ENCODE measurements around the gene WDR89. TPM values are rescaled to one million over a fixed set of nuclear protein-coding genes. Genes with fewer than 3 reads are reported as not detected.

The WDR89 gene
- total and polyA plus RNA-seq, 7 experiments from 2014 or later = 12.6 to 44.1 (median 24.0) TPM

DNA sequence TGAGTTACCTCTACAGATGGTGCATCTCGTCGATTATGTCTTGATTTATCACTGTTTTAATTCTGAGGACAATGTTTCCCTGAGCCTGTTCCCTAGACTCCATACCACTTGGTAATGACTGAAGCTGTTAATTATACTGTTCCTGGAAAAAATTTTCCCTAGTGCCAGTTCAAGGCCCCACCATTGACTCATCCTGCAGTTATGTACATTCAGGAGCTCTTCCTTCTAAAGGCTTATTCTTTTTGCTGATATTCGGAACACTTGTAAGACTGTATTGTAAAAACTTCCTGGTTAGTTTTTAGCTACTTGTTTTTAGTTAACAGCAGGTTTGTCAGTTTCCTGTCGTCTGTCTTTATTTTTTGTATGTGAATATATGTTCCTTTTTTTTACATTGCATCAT lies 68.1 kb downstream of the WDR89 start:
- H3K27ac ChIP-seq (ENCODE audit: low read depth, low read length) = no peak overlapping the region
- DNase-seq (no peak), ATAC-seq (no peak)
- Mint-ChIP-seq H3K4me1 (no peaks in the 10 kb centered on the region), H3K4me3 (no peak overlapping the region), H3K27me3 (peaks cover 0 to 11% (median 4%) of the 10 kb centered on the region in 5 donors), H3K9me3 (peaks cover 0 to 2% (median 0%) of the 10 kb centered on the region in 11 donors), H3K36me3 (peaks cover 0 to 5% (median 0%) of the 10 kb centered on the region in 5 donors), H3K27ac (no peak overlapping the region)
- intact Hi-C loops (cut with micrococcal nuclease) = no loop called here
- no peaks in the 10 kb centered on the region for H3K27me3 ChIP-seq (ENCODE audit: control insufficient read depth in 2 of 2, insufficient read depth in 2 of 2, low read length in 2 of 2)
- H3K9me3 ChIP-seq (ENCODE audit: control insufficient read depth in 2 of 3, low read length in 3 of 3) = no peaks in the 10 kb centered on the region
- H3K4me1 ChIP-seq (ENCODE audit: control insufficient read depth in 2 of 2, insufficient read depth in 2 of 2, low read length in 2 of 2) = no peaks in the 10 kb centered on the region
- no peaks in the 10 kb centered on the region for H3K36me3 ChIP-seq (ENCODE audit: control insufficient read depth in 2 of 3, insufficient read depth in 3 of 3, low read length in 3 of 3)
- ChIA-PET POLR2A (no interaction called here), CTCF (no interaction called here)
- no peak overlapping the region for H3K4me3 ChIP-seq (ENCODE audit: low read length)

- H3K36me3 Mint-ChIP-seq = no peaks in the 10 kb centered on the region
- ATAC-seq = no peak
- no peak overlapping the region for H3K27ac ChIP-seq (ENCODE audit: low read depth, low read length)
- H3K4me1 Mint-ChIP-seq = peaks cover 0 to 4% (median 0%) of the 10 kb centered on the region in 7 donors
- no peak overlapping the region for H3K4me3 Mint-ChIP-seq
- H3K9me3 Mint-ChIP-seq = no peaks in the 10 kb centered on the region
- POLR2A ChIA-PET = no interaction called here
- intact Hi-C loops (cut with micrococcal nuclease) = no loop called here
- no peaks in the 10 kb centered on the region for H3K36me3 ChIP-seq (ENCODE audit: control insufficient read depth in 2 of 3, insufficient read depth in 3 of 3, low read length in 3 of 3)
- H3K4me3 ChIP-seq (ENCODE audit: low read length) = no peak overlapping the region
- H3K27ac Mint-ChIP-seq = no peak overlapping the region
- no peaks in the 10 kb centered on the region for H3K4me1 ChIP-seq (ENCODE audit: control insufficient read depth in 2 of 2, insufficient read depth in 2 of 2, low read length in 2 of 2)
- DNase-seq = no peak
- H3K27me3 Mint-ChIP-seq = peaks cover 0 to 15% (median 6%) of the 10 kb centered on the region in 5 donors
- CTCF ChIA-PET = interaction anchor here (0.9 kb wide), 1 partner anchor 161 kb away, joined by 4 read pairs; no protein-coding TSS in a partner anchor
- H3K9me3 ChIP-seq (ENCODE audit: control insufficient read depth in 2 of 3, low read length in 3 of 3) = no peaks in the 10 kb centered on the region
- H3K27me3 ChIP-seq (ENCODE audit: control insufficient read depth in 2 of 2, insufficient read depth in 2 of 2, low read length in 2 of 2) = no peaks in the 10 kb centered on the region
These were observed 76.2 kb downstream of the WDR89 start for GRCh38 chr14:63565448-63565847.

DNA sequence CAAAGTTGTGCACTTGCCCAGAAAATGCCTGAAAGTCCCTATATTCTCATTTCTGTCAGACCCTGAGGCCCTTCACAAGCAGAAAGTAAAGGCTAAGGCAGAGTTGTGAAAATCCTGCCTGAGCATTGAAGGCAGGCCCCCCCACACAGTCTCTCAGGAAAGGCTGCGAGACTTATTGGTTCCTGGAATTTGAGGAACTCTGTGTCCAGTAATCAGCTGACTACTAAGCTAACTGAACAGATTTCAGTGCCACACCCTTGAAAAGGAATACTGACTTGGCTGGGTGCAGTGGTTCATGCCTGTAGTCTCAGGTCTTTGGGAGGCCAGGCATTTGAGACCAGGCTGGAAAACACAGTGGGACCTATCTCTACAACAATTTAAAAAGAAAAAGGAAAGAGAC lies 77.4 kb downstream of the WDR89 start:
- no peaks in the 10 kb centered on the region for H3K36me3 ChIP-seq (ENCODE audit: control insufficient read depth in 2 of 3, insufficient read depth in 3 of 3, low read length in 3 of 3)
- Mint-ChIP-seq H3K4me3 (no peak overlapping the region), H3K36me3 (no peaks in the 10 kb centered on the region), H3K9me3 (peaks cover 0 to 1% (median 0%) of the 10 kb centered on the region in 11 donors), H3K4me1 (peaks cover 0 to 4% (median 0%) of the 10 kb centered on the region in 7 donors), H3K27ac (no peak overlapping the region), H3K27me3 (peaks cover 0 to 18% (median 6%) of the 10 kb centered on the region in 5 donors)
- intact Hi-C loops (cut with micrococcal nuclease) = no loop called here
- no peaks in the 10 kb centered on the region for H3K27me3 ChIP-seq (ENCODE audit: control insufficient read depth in 2 of 2, insufficient read depth in 2 of 2, low read length in 2 of 2)
- POLR2A ChIA-PET = no interaction called here
- ATAC-seq (no peak), DNase-seq (no peak)
- CTCF ChIA-PET = no interaction called here
- H3K27ac ChIP-seq (ENCODE audit: low read depth, low read length) = no peak overlapping the region
- H3K9me3 ChIP-seq (ENCODE audit: control insufficient read depth in 2 of 3, low read length in 3 of 3) = no peaks in the 10 kb centered on the region
- no peak overlapping the region for H3K4me3 ChIP-seq (ENCODE audit: low read length)
- H3K4me1 ChIP-seq (ENCODE audit: control insufficient read depth in 2 of 2, insufficient read depth in 2 of 2, low read length in 2 of 2) = no peaks in the 10 kb centered on the region

DNA sequence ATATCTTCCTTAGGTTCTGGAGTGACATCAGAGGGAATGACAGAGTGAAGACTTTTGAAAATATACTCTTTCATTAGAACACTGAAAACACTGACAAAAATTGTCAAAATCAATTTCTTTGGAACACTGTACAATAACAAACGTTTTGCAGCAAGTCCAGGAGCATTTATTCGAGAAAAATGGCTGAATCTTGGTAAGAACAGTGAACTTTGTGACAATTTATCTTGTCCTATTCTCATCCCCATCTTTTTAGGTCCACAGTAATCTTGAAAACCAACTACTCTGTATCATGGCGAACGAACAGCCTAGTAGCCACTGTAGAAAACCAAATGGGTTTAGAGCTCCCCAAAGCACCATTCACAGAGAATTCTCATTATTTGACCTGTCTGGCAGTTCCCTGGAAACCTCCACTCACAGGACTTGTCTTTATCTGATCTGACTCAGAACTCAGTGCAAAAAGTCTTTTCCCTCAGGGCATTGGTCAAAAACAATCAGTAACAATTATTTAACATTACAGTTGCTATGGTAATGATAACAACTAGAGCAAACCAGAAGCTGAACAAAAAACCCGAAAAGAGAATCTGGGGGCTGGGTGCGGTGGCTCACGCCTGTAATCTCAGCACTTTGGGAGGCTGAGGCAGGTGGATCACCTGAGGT lies 78.2 kb downstream of the WDR89 start:
- peaks cover 0 to 4% (median 0%) of the 10 kb centered on the region in 7 donors for H3K4me1 Mint-ChIP-seq
- ATAC-seq = no peak

GRCh38 chr14:63562405-63562804 lies 79.3 kb downstream of the WDR89 start:
- Histone ChIP-seq H3K27me3 (ENCODE audit: control insufficient read depth in 2 of 2, insufficient read depth in 2 of 2, low read length in 2 of 2) (no peaks in the 10 kb centered on the region), H3K4me1 (ENCODE audit: control insufficient read depth in 2 of 2, insufficient read depth in 2 of 2, low read length in 2 of 2) (no peaks in the 10 kb centered on the region), H3K36me3 (ENCODE audit: control insufficient read depth in 2 of 3, insufficient read depth in 3 of 3, low read length in 3 of 3) (no peaks in the 10 kb centered on the region), H3K9me3 (ENCODE audit: control insufficient read depth in 2 of 3, low read length in 3 of 3) (no peaks in the 10 kb centered on the region), H3K4me3 (ENCODE audit: low read length) (no peak overlapping the region), H3K27ac (ENCODE audit: low read depth, low read length) (no peak overlapping the region)
- intact Hi-C loops (cut with micrococcal nuclease) = no loop called here
- no peak for DNase-seq
- H3K27me3 Mint-ChIP-seq = peaks cover 0 to 18% (median 6%) of the 10 kb centered on the region in 5 donors
- no peak overlapping the region for H3K4me3 Mint-ChIP-seq
- ATAC-seq = no peak
- no peak overlapping the region for H3K27ac Mint-ChIP-seq
- ChIA-PET POLR2A (no interaction called here), CTCF (no interaction called here)
- H3K4me1 Mint-ChIP-seq = peaks cover 0 to 4% (median 0%) of the 10 kb centered on the region in 7 donors
- H3K9me3 Mint-ChIP-seq = peaks cover 0 to 1% (median 0%) of the 10 kb centered on the region in 11 donors
- no peaks in the 10 kb centered on the region for H3K36me3 Mint-ChIP-seq

More for the DNA sequence above, 78.2 kb downstream of the WDR89 start:
- H3K27ac ChIP-seq (ENCODE audit: low read depth, low read length) = no peak overlapping the region
- no peak overlapping the region for H3K4me3 Mint-ChIP-seq
- peaks cover 0 to 1% (median 0%) of the 10 kb centered on the region in 11 donors for H3K9me3 Mint-ChIP-seq
- H3K36me3 ChIP-seq (ENCODE audit: control insufficient read depth in 2 of 3, insufficient read depth in 3 of 3, low read length in 3 of 3) = no peaks in the 10 kb centered on the region
- no peak overlapping the region for H3K27ac Mint-ChIP-seq
- peaks cover 0 to 18% (median 6%) of the 10 kb centered on the region in 5 donors for H3K27me3 Mint-ChIP-seq
- POLR2A ChIA-PET = interaction anchor here (0.6 kb wide), 1 partner anchor 419 kb away, joined by 5 read pairs; no protein-coding TSS in a partner anchor
- no peak overlapping the region for H3K4me3 ChIP-seq (ENCODE audit: low read length)
- intact Hi-C loops (cut with micrococcal nuclease) = no loop called here
- CTCF ChIA-PET = no interaction called here
- no peaks in the 10 kb centered on the region for H3K4me1 ChIP-seq (ENCODE audit: control insufficient read depth in 2 of 2, insufficient read depth in 2 of 2, low read length in 2 of 2)
- H3K27me3 ChIP-seq (ENCODE audit: control insufficient read depth in 2 of 2, insufficient read depth in 2 of 2, low read length in 2 of 2) = no peaks in the 10 kb centered on the region
- no peaks in the 10 kb centered on the region for H3K36me3 Mint-ChIP-seq
- H3K9me3 ChIP-seq (ENCODE audit: control insufficient read depth in 2 of 3, low read length in 3 of 3) = no peaks in the 10 kb centered on the region
- DNase-seq = no peak

GRCh38 chr14:63555572-63555971 lies 86.1 kb downstream of the WDR89 start:
- ChIA-PET POLR2A (interaction anchor here (0.5 to 1.8 kb wide), 2 partner anchors 12 to 310 kb away, joined by 3 to 6 read pairs; partner anchors contain the start of gene PPP2R5E), CTCF (no interaction called here)
- Histone ChIP-seq H3K36me3 (ENCODE audit: control insufficient read depth in 2 of 3, insufficient read depth in 3 of 3, low read length in 3 of 3) (no peaks in the 10 kb centered on the region), H3K9me3 (ENCODE audit: control insufficient read depth in 2 of 3, low read length in 3 of 3) (no peaks in the 10 kb centered on the region), H3K4me3 (ENCODE audit: low read length) (no peak overlapping the region), H3K27me3 (ENCODE audit: control insufficient read depth in 2 of 2, insufficient read depth in 2 of 2, low read length in 2 of 2) (no peaks in the 10 kb centered on the region), H3K27ac (ENCODE audit: low read depth, low read length) (no peak overlapping the region), H3K4me1 (ENCODE audit: control insufficient read depth in 2 of 2, insufficient read depth in 2 of 2, low read length in 2 of 2) (no peaks in the 10 kb centered on the region)
- no peak for ATAC-seq
- no peaks in the 10 kb centered on the region for H3K4me1 Mint-ChIP-seq
- no peak overlapping the region for H3K4me3 Mint-ChIP-seq
- H3K27ac Mint-ChIP-seq = no peak overlapping the region
- peaks cover 0 to 3% (median 2%) of the 10 kb centered on the region in 5 donors for H3K27me3 Mint-ChIP-seq
- no peak for DNase-seq
- peaks cover 0 to 1% (median 0%) of the 10 kb centered on the region in 11 donors for H3K9me3 Mint-ChIP-seq
- intact Hi-C loops (cut with micrococcal nuclease) = no loop called here
- H3K36me3 Mint-ChIP-seq = no peaks in the 10 kb centered on the region

DNA sequence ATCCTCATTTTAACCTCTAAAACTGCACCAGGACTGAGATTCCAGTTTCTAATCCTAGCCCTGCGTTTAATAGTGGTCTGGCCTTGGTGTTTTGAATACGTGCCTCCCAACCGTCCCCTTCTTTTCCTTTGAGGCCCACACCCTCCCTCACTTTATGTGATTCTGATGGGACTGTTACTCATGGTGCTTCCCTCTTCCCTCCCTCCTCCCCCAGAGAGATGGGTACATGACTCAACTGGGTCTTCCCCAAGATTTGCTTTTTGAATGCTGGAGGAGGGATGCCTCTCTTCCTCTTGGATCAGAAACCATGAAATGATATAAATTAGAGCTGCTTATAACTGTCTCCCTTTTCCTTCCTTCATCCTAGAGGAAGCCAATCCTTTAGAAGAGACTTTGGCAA lies 90.3 kb downstream of the WDR89 start:
- H3K36me3 ChIP-seq (ENCODE audit: control insufficient read depth in 2 of 3, insufficient read depth in 3 of 3, low read length in 3 of 3) = no peaks in the 10 kb centered on the region
- DNase-seq (no peak), ATAC-seq (no peak)
- H3K4me1 Mint-ChIP-seq = no peaks in the 10 kb centered on the region
- H3K36me3 Mint-ChIP-seq = no peaks in the 10 kb centered on the region
- H3K4me3 ChIP-seq (ENCODE audit: low read length) = no peak overlapping the region
- H3K9me3 Mint-ChIP-seq = peaks cover 0 to 1% (median 0%) of the 10 kb centered on the region in 11 donors
- intact Hi-C loops (cut with micrococcal nuclease) = no loop called here
- peaks cover 0 to 2% (median 0%) of the 10 kb centered on the region in 5 donors for H3K27me3 Mint-ChIP-seq
- ChIA-PET POLR2A (no interaction called here), CTCF (no interaction called here)
- no peak overlapping the region for H3K27ac Mint-ChIP-seq
- H3K9me3 ChIP-seq (ENCODE audit: control insufficient read depth in 2 of 3, low read length in 3 of 3) = no peaks in the 10 kb centered on the region
- H3K4me3 Mint-ChIP-seq = no peak overlapping the region
- H3K27ac ChIP-seq (ENCODE audit: low read depth, low read length) = no peak overlapping the region
- no peaks in the 10 kb centered on the region for H3K4me1 ChIP-seq (ENCODE audit: control insufficient read depth in 2 of 2, insufficient read depth in 2 of 2, low read length in 2 of 2)
- no peaks in the 10 kb centered on the region for H3K27me3 ChIP-seq (ENCODE audit: control insufficient read depth in 2 of 2, insufficient read depth in 2 of 2, low read length in 2 of 2)
